HG03442 (cell line): ENCODE measurements around the gene ATP8B2.
"Not testable (repeated sequence)": the region's sequence is repeated elsewhere in the genome, so short reads cannot be mapped to it uniquely, and the experiment has no call there.

Experiments used
- ATAC-seq: cut with Tn5 transposase; IDR thresholded peaks from one replicate; pipeline ENCODE4 v1.9.1; 2021; ENCODE audit warnings: mild to moderate bottlenecking, moderate library complexity; ENCODE audit not compliant: unreplicated experiment

ATP8B2 gene

DNA sequence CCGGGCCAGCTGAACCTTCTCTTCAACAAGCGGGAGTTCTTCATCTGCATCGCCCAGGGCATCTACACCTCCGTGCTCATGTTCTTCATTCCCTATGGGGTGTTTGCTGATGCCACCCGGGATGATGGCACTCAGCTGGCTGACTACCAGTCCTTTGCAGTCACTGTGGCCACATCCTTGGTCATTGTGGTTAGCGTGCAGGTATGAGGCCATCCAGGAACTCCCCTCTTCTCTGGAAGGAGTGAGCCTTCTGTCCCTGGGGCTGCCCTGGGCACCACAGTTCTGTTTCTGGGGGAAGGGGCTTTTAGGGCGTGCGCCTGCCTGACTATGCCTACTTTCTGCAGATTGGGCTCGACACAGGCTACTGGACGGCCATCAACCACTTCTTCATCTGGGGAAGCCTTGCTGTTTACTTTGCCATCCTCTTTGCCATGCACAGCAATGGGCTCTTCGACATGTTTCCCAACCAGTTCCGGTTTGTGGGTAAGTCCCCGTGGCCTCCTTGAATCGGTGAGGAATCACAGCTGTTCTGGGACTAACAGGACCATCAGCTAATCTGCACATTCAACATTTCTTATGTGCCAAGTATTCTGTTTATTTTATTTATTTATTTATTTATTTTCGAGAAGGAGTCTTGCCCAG, 21.1 kb downstream of the ATP8B2 start:
- ATAC-seq, result no peak

DNA sequence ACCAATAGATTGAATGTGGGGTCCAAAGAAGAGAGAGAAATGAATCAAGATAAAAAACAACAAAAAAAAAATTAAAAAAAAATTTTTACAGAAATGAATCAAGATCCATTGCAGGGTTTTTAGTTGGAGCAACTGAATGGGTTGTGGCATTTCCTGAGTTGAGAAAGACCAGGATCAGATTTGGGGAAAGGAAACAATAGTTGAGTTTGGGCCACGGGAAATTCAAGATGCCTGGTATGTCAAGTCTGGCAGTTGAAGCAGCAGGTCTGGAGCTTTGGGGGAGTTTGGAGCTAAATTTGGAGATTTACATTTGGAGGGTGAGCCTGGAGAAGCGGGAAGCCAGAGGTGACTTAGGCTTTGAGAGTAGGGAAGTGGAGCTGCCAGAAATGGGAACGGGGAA, 22.6 kb downstream of the ATP8B2 start:
- ATAC-seq, result no peak

DNA sequence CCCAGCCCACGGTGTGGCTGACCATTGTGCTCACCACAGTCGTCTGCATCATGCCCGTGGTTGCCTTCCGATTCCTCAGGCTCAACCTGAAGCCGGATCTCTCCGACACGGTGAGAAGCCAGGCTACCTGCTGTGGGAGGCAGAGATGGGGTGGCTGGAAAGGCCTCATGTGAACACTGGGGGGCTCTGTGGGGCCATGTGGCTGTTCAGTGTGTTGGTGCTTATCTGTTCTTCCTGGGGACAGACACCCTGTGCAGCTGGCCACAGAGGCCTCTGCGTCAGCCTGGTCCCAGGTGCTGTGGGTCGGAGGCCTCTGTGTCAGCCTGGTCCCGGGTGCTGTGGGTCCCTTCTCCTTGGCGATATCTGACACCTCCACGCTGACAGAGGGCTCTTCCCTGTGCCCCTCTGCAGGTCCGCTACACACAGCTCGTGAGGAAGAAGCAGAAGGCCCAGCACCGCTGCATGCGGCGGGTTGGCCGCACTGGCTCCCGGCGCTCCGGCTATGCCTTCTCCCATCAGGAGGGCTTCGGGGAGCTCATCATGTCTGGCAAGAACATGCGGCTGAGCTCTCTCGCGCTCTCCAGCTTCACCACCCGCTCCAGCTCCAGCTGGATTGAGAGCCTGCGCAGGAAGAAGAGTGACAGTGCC, 23.2 kb downstream of the ATP8B2 start:
- ATAC-seq, result no peak

DNA sequence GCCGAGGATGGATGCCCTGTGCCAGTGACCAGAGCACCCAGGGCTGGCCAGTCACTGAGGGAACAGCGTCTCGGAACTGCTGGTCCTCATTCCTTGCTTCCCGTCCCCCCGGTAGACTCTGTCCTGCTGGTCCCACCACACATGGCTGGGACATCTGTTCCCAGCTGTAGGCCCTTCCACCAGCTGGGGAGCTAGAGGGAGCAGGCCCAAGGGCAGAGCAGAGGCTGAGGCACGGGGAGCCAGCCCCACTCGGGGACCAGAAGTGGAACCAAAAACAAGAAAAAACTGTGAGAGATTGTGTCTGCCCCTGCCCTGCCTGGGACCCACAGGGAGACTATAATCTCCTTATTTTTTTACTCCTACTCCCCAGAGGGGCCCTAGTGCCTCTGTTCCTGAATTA, 23.8 kb downstream of the ATP8B2 start:
- ATAC-seq, result no peak

DNA sequence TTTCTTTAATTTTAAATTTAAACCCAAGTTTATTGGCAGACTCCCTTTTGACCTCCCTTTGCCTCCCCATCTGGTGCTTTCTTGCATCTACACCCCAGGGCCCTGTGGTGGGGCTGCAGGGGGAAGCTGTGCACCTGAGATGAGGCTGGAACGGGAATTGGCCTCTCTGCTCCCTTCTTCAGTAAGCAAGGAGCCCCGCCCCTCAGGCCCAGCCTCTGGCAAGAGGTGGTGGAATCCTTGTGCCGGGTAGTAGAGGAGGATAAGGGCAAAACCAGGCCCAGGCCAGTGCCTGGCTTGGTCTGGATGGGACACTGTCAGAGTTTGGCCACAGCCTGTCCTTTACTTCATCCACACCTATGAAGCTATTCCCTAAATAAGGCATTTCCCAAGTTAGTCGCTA, 25.1 kb downstream of the ATP8B2 start:
- ATAC-seq, result no peak

DNA sequence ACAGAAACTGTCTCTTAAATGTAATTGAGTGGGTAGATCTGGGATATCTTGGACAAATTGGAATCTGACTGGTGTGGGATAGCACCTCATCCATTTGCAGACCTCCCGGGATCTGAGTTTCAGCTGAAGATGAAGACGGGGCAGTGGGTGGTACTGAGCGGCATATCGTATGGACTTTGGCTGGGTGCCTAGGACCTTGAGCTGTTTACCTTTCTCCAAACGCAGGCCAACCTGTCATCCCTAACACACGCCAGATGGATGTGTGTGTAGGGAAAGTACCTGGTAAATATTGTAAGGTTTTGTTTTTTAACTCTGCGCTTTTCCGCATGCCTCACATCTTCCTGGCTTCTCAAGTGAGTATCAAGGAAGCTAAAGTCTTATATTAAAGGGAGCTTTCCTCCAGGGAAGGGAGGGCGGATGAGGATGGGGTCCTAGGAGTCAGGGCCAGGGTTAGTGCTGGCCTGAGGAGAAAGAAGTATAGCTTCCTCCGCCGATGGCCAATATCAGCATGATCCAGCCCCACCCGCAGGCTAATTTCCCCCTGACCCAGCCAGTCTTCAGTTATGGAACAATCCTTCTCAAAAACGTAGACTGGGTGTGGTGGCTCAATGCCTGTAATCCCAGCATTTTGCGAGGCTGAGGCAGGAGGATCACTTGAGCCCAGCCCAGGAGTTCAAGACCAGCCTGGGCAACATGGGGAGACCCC, 26.2 kb downstream of the ATP8B2 start:
- no peak for ATAC-seq

DNA sequence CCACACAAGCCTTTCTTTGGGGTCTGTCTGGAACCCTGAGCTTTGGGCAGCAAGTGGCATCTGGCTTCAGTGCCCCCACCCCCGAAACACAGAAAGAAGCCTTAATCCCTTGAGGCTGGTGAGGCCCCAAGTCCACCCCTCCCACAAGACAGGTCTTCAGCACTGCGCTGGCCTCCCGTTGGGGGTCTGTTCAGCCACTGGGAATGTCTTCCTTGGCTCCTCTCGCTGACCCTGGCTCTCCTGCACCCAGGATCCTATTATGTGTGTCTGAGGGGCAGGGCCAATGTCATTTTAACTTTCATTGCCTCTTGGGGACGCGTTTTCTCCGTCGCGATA, 26.9 kb downstream of the ATP8B2 start:
- ATAC-seq, result no peak

DNA sequence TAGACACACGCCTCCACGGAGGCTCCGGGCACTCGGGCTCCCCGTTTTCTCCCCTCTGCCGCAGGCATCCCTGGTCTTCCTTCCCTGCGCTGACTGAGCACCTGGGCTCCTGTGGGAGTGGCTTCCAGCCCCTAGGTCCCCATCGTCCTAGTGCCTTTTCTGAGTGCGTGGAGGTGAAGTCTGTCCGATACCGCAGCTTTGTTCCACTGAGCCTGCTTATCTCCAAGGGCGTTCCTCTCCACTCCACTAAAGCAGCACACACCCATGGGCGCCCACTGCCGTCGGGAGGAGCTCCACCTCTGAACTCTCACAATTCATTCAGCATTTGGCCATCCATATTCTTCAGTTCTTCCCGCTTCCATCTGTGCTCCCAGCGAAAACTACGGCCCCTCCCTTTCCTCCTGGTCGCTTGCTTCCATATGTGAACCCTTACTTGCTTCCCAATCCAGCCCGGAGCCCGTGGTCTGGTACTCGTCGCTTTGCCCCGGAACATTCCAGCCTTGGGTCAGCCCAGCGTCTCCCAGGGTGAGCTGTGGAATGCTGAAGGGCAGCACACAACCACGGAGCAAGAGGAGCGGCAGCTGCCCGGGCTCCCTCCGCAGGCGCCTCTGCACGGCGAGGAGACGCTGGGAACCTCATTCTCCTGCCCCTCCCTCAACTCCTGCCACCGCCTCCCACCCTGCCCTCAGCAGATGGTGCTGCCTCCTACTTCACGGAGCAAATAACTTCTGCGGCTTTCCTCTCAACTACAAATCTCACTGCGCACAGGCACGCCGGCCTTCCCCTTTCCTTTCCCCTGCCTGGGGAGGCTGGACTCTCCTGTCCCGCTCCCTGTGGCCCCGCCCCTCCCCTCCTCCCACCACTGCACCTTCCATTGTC, 27.5 kb downstream of the ATP8B2 start:
- ATAC-seq, result no peak

DNA sequence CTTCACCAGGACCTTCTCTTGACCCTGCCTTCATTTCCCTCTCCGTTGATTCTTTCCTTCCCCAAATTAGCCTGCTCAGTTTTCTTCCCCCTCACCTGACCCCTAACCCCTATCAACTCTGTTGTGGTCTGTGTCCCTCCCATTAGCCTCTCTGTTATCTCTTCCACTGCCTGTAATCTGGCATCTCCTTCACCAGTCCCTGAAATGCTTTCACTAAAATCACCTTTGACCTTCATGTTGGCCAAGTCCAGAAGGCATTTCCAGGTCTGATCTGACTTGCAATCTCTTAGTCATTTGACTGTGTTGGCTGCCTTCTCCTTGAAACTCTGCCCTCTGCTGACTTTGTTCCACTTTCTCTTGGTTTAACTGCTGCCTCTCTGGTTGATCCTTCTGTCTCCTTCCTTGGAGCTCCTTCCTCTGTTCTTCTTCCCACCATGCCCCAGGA, 28.2 kb downstream of the ATP8B2 start:
- ATAC-seq, result no peak

DNA sequence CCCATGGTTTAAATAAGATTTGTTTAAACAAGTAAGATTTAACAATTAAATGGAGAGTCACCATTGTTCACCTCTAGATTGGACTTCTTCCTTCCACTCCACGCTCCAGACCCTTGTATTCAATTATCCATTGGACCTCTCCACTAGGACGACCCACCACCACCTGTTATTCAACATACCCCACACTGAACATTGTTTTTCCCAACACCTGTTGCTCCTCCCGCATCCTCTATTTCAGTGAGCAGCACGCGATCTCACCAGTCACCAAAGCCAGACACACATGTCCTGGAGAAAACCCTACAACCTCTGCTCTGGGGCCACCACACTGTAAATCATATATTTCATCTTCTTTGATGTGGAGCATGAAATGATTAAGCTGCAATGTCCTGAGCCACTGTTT, 28.6 kb downstream of the ATP8B2 start:
- ATAC-seq, result no peak

DNA sequence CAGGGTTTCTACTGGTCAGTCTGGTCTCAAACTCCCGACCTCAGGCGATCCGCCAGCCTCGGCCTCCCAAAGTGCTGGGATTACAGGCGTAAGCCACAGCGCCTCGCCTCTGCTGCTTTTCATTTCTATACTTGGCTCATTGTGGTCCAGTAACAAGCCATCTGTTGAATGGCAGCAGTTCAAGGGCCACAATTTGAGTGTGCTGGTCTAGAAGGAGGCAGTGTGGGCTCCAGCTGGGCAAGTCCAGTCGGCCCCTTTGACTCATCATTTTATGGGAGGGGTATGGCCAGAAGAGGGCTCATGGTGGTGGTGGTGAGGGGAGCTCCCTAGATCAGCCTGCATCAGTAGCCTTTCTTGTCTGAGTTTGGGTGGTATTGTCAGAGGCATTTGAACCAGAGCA, 33.2 kb downstream of the ATP8B2 start:
- no peak for ATAC-seq

DNA sequence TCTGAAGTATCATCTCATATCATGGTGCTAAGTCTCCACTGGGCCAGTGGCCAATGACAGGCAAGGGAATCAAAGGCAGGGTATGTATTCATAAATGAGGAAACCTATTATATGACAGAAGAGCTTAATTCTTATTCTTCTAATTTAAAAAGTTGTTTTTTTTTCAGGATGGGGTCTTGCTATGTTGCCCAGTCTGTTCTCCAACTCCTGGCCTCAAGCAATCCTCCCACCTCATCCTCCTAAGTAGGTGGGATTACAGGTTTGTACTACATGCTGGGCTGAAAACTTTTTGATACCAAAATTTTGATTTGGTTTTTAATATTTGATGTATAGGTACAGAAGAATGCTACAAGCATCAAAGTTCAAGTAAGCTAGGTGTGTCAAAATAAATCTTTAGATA, 35.0 kb downstream of the ATP8B2 start:
- ATAC-seq, result no peak

DNA sequence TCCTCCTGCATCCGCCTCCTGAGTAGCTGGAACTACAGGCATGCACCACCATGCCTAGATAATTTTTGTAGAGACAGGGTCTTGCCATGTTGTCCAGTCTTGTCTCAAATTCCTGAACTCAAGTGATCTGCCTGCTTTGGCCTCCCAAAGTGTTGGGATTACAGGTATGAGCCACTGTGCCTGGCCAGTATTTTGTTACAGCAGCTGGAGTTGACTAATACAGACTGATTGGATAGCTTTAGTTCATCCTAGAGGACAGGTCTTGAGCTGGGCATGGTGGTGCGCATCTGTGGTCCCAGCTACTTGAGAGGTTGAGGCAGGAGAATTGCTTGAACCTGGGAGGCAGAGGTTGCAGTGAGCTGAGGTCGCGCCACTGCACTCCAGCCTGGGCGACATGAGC, 35.6 kb downstream of the ATP8B2 start:
- ATAC-seq, result not testable (repeated sequence)

DNA sequence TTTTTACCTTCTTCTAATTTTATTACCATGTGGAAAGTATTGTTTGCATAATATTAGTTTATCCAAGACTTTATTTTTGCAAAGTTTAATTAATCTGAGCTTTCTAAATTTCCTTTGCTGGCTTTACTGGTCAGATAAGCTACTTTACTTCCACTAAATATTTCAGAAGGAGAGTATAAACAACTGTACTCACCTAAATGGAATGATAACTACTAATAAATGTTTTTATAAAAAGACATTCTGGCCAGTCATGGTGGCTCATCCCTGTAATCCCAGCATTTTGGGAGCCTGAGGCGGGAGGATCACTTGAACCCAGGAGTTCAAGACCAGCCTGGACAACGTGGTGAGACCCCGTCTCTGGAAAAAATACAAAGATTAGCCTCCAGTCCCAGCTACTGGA, 36.0 kb downstream of the ATP8B2 start:
- no peak for ATAC-seq

DNA sequence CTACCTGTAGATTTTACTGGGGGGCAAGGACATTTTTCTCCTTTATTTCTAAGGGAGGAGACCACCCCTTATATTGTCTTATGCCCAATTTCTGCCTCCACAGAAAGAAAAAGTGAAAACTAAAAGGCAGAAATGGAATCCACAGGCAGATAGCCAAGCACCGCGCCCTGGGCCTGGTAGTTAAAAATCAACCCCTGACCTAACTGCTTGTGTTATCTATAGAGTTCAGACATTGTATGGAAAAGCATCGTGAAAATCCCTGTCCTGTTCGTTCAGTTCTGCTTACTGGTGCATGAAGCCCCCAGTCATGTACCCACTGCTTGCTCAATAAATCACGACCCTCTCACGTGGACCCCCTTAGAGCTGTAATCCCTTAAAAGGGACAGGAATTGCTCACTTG, 46.1 kb downstream of the ATP8B2 start:
- ATAC-seq, result no peak

DNA sequence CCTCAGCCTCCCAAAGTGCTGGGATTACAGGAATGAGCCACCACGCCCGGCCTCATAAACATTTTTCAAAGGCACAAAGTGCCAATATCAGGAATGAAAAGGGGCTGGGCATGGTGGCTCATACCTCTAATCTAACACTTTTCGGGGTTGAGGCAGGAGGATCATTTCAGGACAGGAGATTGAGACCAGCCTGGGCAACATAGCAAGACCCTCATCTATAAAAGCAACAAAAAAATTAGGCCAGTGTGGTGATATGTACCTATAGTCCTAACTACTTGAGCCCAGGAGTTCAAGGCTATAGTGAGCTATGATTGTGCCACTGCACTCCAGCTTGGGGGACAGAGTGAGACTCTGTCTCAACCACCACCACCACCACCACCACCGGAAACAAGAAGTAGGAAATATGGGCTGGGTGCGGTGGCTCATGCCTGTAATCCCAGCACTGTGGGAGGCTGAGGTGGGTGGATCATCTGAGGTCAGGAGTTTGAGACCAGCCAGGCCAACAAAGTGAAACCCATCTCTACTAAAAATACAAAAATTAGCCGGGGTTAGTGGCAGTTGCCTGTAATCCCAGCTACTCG, 48.5 kb downstream of the ATP8B2 start:
- ATAC-seq, result not testable (repeated sequence)

DNA sequence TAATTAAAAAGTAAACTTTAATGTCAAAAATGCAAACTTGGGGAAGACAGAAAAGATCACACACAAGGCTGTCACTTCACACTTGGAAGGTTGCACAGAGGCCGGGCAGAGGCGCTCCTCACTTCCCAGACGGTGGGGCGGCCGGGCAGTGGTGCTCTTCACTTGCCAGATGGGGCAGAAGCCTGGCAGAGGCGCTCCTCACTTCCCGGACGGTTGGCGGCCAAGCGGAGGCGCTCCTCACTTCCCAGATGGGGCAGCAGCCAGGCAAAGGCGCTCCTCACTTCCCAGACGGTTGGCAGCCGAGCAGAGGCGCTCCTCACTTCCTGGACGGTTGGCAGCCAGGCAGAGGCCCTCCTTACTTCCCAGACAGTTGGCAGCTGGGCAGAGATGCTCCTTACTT, 54.0 kb downstream of the ATP8B2 start:
- no peak for ATAC-seq

DNA sequence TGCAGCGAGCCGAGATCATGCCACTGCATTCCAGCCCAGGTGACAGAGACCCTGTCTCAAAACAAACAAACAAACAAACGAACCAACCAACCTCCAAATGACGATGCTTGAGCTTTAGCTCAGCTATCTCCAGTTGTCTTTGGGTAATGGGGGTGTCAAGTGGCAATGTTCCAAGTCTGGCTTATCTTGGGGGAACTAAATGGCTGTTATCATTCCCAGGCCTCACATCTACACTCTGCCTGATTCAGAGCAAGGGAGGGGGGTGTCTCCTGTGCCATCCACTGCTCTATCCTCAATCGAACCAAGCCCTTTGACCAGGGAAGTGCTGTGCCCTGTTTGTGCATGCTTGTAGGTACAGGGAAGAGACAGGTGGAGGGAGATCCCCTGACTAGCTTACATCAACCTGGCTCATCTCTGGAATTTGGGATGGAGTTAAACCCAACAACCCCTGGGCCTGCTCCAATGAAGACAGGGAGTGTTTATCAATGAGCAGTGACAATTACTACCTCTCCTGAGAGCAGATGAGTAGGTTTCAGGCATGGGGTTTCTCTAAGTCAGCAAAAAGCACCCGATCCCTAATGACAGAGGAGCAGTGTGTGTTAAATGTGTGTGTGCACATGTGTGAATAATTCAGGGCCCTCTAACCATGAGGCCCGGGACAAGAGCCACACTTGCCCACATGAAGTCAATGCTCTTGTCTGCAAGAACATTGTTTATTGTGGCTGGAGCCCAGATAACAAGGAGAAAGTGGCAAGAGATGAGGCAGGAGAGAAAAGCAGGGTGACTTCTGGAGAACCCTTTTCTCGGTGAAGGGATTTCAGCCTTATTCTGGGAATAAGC, 59.5 kb downstream of the ATP8B2 start:
- no peak for ATAC-seq

DNA sequence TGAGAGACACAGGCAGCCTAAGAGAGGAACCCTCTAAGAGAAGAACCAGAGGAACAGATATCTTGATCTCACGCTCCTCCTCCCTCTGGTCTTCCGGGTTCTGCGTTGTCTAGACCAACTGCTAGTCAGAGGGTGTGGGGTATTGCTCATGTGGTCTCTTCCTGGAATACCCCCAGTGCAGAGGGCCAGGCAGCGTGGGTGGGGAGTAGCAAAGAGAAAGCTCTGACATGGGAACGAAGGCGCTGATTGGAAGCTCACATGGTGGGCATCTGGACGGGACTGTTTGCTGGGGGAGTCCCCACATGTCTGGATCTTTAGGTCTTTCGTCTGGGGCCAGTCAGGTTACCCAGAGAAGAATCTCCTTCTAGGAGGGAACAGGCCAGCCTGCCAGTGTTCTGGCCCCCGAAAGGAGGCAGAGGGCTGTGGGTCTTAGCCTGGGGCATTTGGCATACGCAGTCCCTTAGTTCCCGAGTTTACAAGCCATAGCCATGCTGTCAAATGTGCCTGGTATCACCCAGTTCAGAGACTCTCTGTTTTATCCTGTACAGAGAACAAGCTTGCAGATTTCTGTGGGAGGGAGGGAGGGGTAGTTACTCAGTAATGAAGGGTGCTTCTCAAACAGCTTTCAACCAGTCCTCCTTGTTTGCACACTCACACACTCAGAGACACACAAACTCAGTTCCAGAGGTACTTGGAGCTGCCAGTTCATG, 61.5 kb downstream of the ATP8B2 start:
- ATAC-seq, result no peak
